Thyroid gland (tissue), 4 donors: ENCODE results near the gene SLC35F2.

ENCODE experiments used
- POLR2A ChIP-seq, 2 donors: fragments of 450-650 bp; IDR thresholded peaks; one replicate each; pipeline ENCODE4 v1.6.1; 2017; ENCODE audit warnings: antibody characterized with exemption in 2 of 2, mild to moderate bottlenecking in 2 of 2, moderate library complexity in 1 of 2
- TF ChIP-seq, protein P1 (sequence below), 6 experiments: fragments of 200-600 bp in 3 of 6; fragments of 450-650 bp in 3 of 6; sonication (generic) in 3 of 6; IDR thresholded peaks; one replicate each; pipeline ENCODE4 v1.5.1; 2016 to 2019; ENCODE audit warnings: antibody characterized with exemption in 6 of 6, mild to moderate bottlenecking in 2 of 6, inconsistent platforms in 1 of 6, moderate library complexity in 1 of 6

DNA sequence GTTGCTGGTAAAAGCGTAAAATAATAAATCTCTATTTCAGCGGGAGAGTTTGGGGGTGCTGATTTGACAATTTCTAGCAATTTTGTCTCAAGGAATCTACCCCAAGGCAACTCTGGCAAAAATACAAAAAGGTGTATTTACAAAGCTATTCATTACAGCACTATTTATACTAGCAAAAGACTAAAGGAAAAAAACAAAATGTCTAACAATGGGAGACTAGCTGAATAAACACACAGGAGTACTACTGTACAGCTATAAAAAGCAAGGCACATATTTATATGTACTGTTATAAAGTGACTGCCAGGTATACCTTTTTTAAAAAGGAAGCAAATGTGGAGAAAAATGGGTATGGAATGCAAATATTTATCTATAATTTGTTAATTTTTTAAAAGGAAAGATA, 32.7 kb downstream of the SLC35F2 start:
- TF ChIP-seq POLR2A (IDR thresholded peaks at IDR 0.05), result no peak
- TF ChIP-seq, protein P1, sequence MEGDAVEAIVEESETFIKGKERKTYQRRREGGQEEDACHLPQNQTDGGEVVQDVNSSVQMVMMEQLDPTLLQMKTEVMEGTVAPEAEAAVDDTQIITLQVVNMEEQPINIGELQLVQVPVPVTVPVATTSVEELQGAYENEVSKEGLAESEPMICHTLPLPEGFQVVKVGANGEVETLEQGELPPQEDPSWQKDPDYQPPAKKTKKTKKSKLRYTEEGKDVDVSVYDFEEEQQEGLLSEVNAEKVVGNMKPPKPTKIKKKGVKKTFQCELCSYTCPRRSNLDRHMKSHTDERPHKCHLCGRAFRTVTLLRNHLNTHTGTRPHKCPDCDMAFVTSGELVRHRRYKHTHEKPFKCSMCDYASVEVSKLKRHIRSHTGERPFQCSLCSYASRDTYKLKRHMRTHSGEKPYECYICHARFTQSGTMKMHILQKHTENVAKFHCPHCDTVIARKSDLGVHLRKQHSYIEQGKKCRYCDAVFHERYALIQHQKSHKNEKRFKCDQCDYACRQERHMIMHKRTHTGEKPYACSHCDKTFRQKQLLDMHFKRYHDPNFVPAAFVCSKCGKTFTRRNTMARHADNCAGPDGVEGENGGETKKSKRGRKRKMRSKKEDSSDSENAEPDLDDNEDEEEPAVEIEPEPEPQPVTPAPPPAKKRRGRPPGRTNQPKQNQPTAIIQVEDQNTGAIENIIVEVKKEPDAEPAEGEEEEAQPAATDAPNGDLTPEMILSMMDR (IDR thresholded peaks at IDR 0.05), result no peak
